ENCODE data around the gene GAS2L1. TPM values are rescaled to one million over a fixed set of nuclear protein-coding genes. Genes with fewer than 3 reads are reported as not detected.
A peak's percentile ranks its signal among the peaks of the same experiment; 100 is the strongest.
"Not testable (repeated sequence)": the region's sequence is repeated elsewhere in the genome, so short reads cannot be mapped to it uniquely, and the experiment has no call there.

The GAS2L1 gene
- polyA plus RNA-seq, 3 donors, result 14.9 to 20.0 (median 15.7) TPM

- H4K20me1 ChIP-seq (ENCODE audit: insufficient read depth, low read length), result peaks cover 53% of the 10 kb centered on the region
- H3K36me3 ChIP-seq (replicated peaks in 1 of 2; ENCODE audit: control insufficient read depth in 1 of 2, insufficient read depth in 2 of 2, low read length in 2 of 2), result peaks cover 91 to 100% of the 10 kb centered on the region in 2 donors
- no peak for DNase-seq
- H3K27me3 ChIP-seq (ENCODE audit: control insufficient read depth in 2 of 2, insufficient read depth in 2 of 2, low read length in 2 of 2), result no peaks in the 10 kb centered on the region
- H3K4me3 Mint-ChIP-seq, result no peak overlapping the region
- no peak overlapping the region for H3K4me3 ChIP-seq (replicated peaks in 1 of 3; ENCODE audit: low read depth in 2 of 3, low read length in 3 of 3)
- no peaks in the 10 kb centered on the region for H3K79me2 ChIP-seq (ENCODE audit: insufficient read depth, low read length)
- H3K27ac ChIP-seq (ENCODE audit: low read depth in 1 of 2, low read length in 2 of 2), result peak overlapping the region in 1 of 2 donors; percentile 8
- H3K36me3 Mint-ChIP-seq, result peaks cover 94 to 100% of the 10 kb centered on the region in 2 donors
- H3K27ac Mint-ChIP-seq, result peak overlapping the region in 2 of 7 donors; percentile 6 to 19
- H2AFZ ChIP-seq (ENCODE audit: insufficient read depth, low read depth, low read length, poor library complexity, severe bottlenecking), result no peak overlapping the region
- no peaks in the 10 kb centered on the region for H3K9me3 Mint-ChIP-seq
- no peak for TF ChIP-seq CTCF (IDR thresholded peaks at IDR 0.05)
- H3K9ac ChIP-seq (ENCODE audit: insufficient read depth, low read length, poor library complexity, severe bottlenecking), result no peak overlapping the region
- H3K9me3 ChIP-seq (replicated peaks in 1 of 2; ENCODE audit: control insufficient read depth in 1 of 2, insufficient read depth in 1 of 2, low read length in 2 of 2), result no peaks in the 10 kb centered on the region
- H3K4me2 ChIP-seq (replicated peaks; ENCODE audit: extremely low read depth, low read length, poor library complexity, severe bottlenecking), result no peak overlapping the region
- no peaks in the 10 kb centered on the region for H3K4me1 Mint-ChIP-seq
- peaks cover 0 to 3% (median 0%) of the 10 kb centered on the region in 3 donors for H3K27me3 Mint-ChIP-seq (ENCODE audit: low read depth in 3 of 3)
- intact Hi-C loops (cut with micrococcal nuclease), result no loop called here
- H3K4me1 ChIP-seq (ENCODE audit: control insufficient read depth in 1 of 2, insufficient read depth in 2 of 2, low read length in 2 of 2), result no peaks in the 10 kb centered on the region
- 64% methylated on average over 3 of the region's 7 CpGs for WGBS (ENCODE audit: insufficient coverage)
Measured at GRCh38 chr22:29343313-29343805, 36.9 kb downstream of the GAS2L1 start.

GRCh38 chr22:29344137-29344536 is 37.7 kb downstream of the GAS2L1 start:
- Mint-ChIP-seq H3K4me1 (no peaks in the 10 kb centered on the region), H3K27ac (no peak overlapping the region), H3K36me3 (peaks cover 94 to 100% of the 10 kb centered on the region in 2 donors), H3K4me3 (no peak overlapping the region), H3K27me3 (ENCODE audit: low read depth in 3 of 3) (peaks cover 0 to 1% (median 0%) of the 10 kb centered on the region in 3 donors), H3K9me3 (no peaks in the 10 kb centered on the region)
- Histone ChIP-seq H3K36me3 (replicated peaks in 1 of 2; ENCODE audit: control insufficient read depth in 1 of 2, insufficient read depth in 2 of 2, low read length in 2 of 2) (peaks cover 91 to 100% of the 10 kb centered on the region in 2 donors), H3K9ac (ENCODE audit: insufficient read depth, low read length, poor library complexity, severe bottlenecking) (no peak overlapping the region), H3K27ac (ENCODE audit: low read depth in 1 of 2, low read length in 2 of 2) (no peak overlapping the region), H2AFZ (ENCODE audit: insufficient read depth, low read depth, low read length, poor library complexity, severe bottlenecking) (no peak overlapping the region), H4K20me1 (ENCODE audit: insufficient read depth, low read length) (peaks cover 49% of the 10 kb centered on the region), H3K27me3 (ENCODE audit: control insufficient read depth in 2 of 2, insufficient read depth in 2 of 2, low read length in 2 of 2) (no peaks in the 10 kb centered on the region), H3K79me2 (ENCODE audit: insufficient read depth, low read length) (no peaks in the 10 kb centered on the region), H3K4me3 (replicated peaks in 1 of 3; ENCODE audit: low read depth in 2 of 3, low read length in 3 of 3) (no peak overlapping the region), H3K4me2 (replicated peaks; ENCODE audit: extremely low read depth, low read length, poor library complexity, severe bottlenecking) (no peak overlapping the region), H3K9me3 (replicated peaks in 1 of 2; ENCODE audit: control insufficient read depth in 1 of 2, insufficient read depth in 1 of 2, low read length in 2 of 2) (no peaks in the 10 kb centered on the region), H3K4me1 (ENCODE audit: control insufficient read depth in 1 of 2, insufficient read depth in 2 of 2, low read length in 2 of 2) (no peaks in the 10 kb centered on the region)
- no peak for DNase-seq
- no peak for TF ChIP-seq CTCF (IDR thresholded peaks at IDR 0.05)
- 68% methylated on average over 4 of the region's 5 CpGs for WGBS (ENCODE audit: insufficient coverage)
- intact Hi-C loops (cut with micrococcal nuclease), result no loop called here

GRCh38 chr22:29344889-29345288 is 38.4 kb downstream of the GAS2L1 start:
- peaks cover 91 to 100% of the 10 kb centered on the region in 2 donors for H3K36me3 ChIP-seq (replicated peaks in 1 of 2; ENCODE audit: control insufficient read depth in 1 of 2, insufficient read depth in 2 of 2, low read length in 2 of 2)
- H3K27ac ChIP-seq (ENCODE audit: low read depth in 1 of 2, low read length in 2 of 2); H3K4me1 Mint-ChIP-seq; H3K4me2 ChIP-seq (replicated peaks; ENCODE audit: extremely low read depth, low read length, poor library complexity, severe bottlenecking); DNase-seq; H3K79me2 ChIP-seq (ENCODE audit: insufficient read depth, low read length); H2AFZ ChIP-seq (ENCODE audit: insufficient read depth, low read depth, low read length, poor library complexity, severe bottlenecking); H3K9ac ChIP-seq (ENCODE audit: insufficient read depth, low read length, poor library complexity, severe bottlenecking); intact Hi-C loops (cut with micrococcal nuclease); H3K4me3 Mint-ChIP-seq; H3K4me3 ChIP-seq (replicated peaks in 1 of 3; ENCODE audit: low read depth in 2 of 3, low read length in 3 of 3); H3K27me3 ChIP-seq (ENCODE audit: control insufficient read depth in 2 of 2, insufficient read depth in 2 of 2, low read length in 2 of 2); H3K27me3 Mint-ChIP-seq (ENCODE audit: low read depth in 3 of 3); H3K4me1 ChIP-seq (ENCODE audit: control insufficient read depth in 1 of 2, insufficient read depth in 2 of 2, low read length in 2 of 2); H3K9me3 ChIP-seq (replicated peaks in 1 of 2; ENCODE audit: control insufficient read depth in 1 of 2, insufficient read depth in 1 of 2, low read length in 2 of 2); H3K9me3 Mint-ChIP-seq: not testable (repeated sequence)
- H4K20me1 ChIP-seq (ENCODE audit: insufficient read depth, low read length), result peaks cover 49% of the 10 kb centered on the region
- WGBS (ENCODE audit: insufficient coverage), result 100% methylated on average over 1 of the region's 5 CpGs
- Mint-ChIP-seq H3K27ac (peak overlapping the region in 3 of 7 donors; percentile 13 to 53 (median 42)), H3K36me3 (peaks cover 94 to 100% of the 10 kb centered on the region in 2 donors)

Data from CD14-positive monocyte (primary cell).